Activated CD4-positive, alpha-beta T cell treated with anti-CD3 and anti-CD28 coated beads for 36 hours (primary cell): ENCODE results near the gene EEF2. TPM values are rescaled to one million over a fixed set of nuclear protein-coding genes. Genes with fewer than 3 reads are reported as not detected.
A peak's percentile ranks its signal among the peaks of the same experiment; 100 is the strongest.

ENCODE experiments used
- ATAC-seq: fragments of 200-7000 bp; cut with Tn5 transposase; one replicate; pipeline ENCODE4 v1.10.0; 2021; ENCODE audit warnings: mild to moderate bottlenecking, moderate library complexity
- CTCF ChIA-PET: fragments of 350-600 bp; sonication (Branson Sonifier 250); formaldehyde crosslinking; loops from one replicate; lab custom pipeline; 2021; ENCODE audit warnings: antibody characterized with exemption; lab: Charles Lee
- POLR2A ChIA-PET: fragments of 350-600 bp; sonication (Branson Sonifier 250); formaldehyde crosslinking; loops from one replicate; lab custom pipeline; 2021; ENCODE audit warnings: antibody characterized with exemption, inconsistent platforms; lab: Charles Lee
- DNase-seq: peaks from one replicate; pipeline ENCODE4 v3.0.0-alpha.2; 2020
- H3K27ac Mint-ChIP-seq: one replicate; pipeline ENCODE4 v1.8.0; 2021; ENCODE audit warnings: mixed read lengths
- H3K27me3 Mint-ChIP-seq: one replicate; pipeline ENCODE4 v1.8.0; 2021; ENCODE audit warnings: mixed read lengths
- H3K36me3 Mint-ChIP-seq: one replicate; pipeline ENCODE4 v1.8.0; 2021; ENCODE audit warnings: low read depth, mixed read lengths
- H3K4me1 Mint-ChIP-seq: one replicate; pipeline ENCODE4 v1.8.0; 2021; ENCODE audit warnings: mixed read lengths
- H3K4me3 Mint-ChIP-seq: one replicate; pipeline ENCODE4 v1.8.0; 2021; ENCODE audit warnings: mild to moderate bottlenecking, moderate library complexity, mixed read lengths
- H3K9me3 Mint-ChIP-seq: one replicate; pipeline ENCODE4 v1.8.0; 2021; ENCODE audit warnings: low read depth, mixed read lengths
- intact Hi-C, 2 experiments: fragments of 100-400 bp; cut with DNase I in 1 of 2; cut with micrococcal nuclease in 1 of 2; formaldehyde crosslinking; loops; one replicate each; pipeline versions ENCODE4 v1.14.2 to v1.15.1; 2022 to 2024; cut with DNase I, micrococcal nuclease
- total RNA-seq, 2 experiments: library from RNA; stranded (reverse); gene quantifications; one replicate each; pipeline ENCODE4 v1.2.3, GENCODE V29; 2021

Gene EEF2
- total RNA-seq, 2 experiments from 2014 or later = 3,116 to 3,255 TPM

- no peaks in the 10 kb centered on the region for H3K9me3 Mint-ChIP-seq
- H3K27ac Mint-ChIP-seq = no peak overlapping the region
- H3K4me3 Mint-ChIP-seq = no peak overlapping the region
- H3K27me3 Mint-ChIP-seq = no peaks in the 10 kb centered on the region
- no peak for DNase-seq
- POLR2A ChIA-PET = no interaction called here
- intact Hi-C loops = no loop called here
- CTCF ChIA-PET = no interaction called here
- H3K4me1 Mint-ChIP-seq = no peaks in the 10 kb centered on the region
- no peak for ATAC-seq
- peaks cover 12% of the 10 kb centered on the region for H3K36me3 Mint-ChIP-seq
Observed at GRCh38 chr19:4025317-4025716, 40.1 kb upstream of the EEF2 start.

- CTCF ChIA-PET = no interaction called here
- intact Hi-C loops = no loop called here
- no peaks in the 10 kb centered on the region for H3K9me3 Mint-ChIP-seq
- no peak overlapping the region for H3K27ac Mint-ChIP-seq
- H3K4me3 Mint-ChIP-seq = no peak overlapping the region
- H3K4me1 Mint-ChIP-seq = no peaks in the 10 kb centered on the region
- H3K27me3 Mint-ChIP-seq = no peaks in the 10 kb centered on the region
- DNase-seq (no peak), ATAC-seq (no peak)
- POLR2A ChIA-PET = no interaction called here
- peaks cover 12% of the 10 kb centered on the region for H3K36me3 Mint-ChIP-seq
Observed at GRCh38 chr19:4023600-4024398, 38.5 kb upstream of the EEF2 start.

GRCh38 chr19:4019578-4019977, 34.3 kb upstream of the EEF2 start:
- ATAC-seq (no peak), DNase-seq (no peak)
- Mint-ChIP-seq H3K36me3 (peaks cover 3% of the 10 kb centered on the region), H3K4me3 (no peak overlapping the region), H3K4me1 (peaks cover 3% of the 10 kb centered on the region), H3K27ac (no peak overlapping the region), H3K9me3 (no peaks in the 10 kb centered on the region), H3K27me3 (no peaks in the 10 kb centered on the region)
- intact Hi-C loops = no loop called here
- CTCF ChIA-PET = no interaction called here
- POLR2A ChIA-PET = no interaction called here

- intact Hi-C loops = no loop called here
- POLR2A ChIA-PET = no interaction called here
- ATAC-seq = no peak
- Mint-ChIP-seq H3K27me3 (no peaks in the 10 kb centered on the region), H3K27ac (no peak overlapping the region), H3K4me3 (no peak overlapping the region), H3K4me1 (peaks cover 4% of the 10 kb centered on the region), H3K36me3 (peaks cover 3% of the 10 kb centered on the region), H3K9me3 (no peaks in the 10 kb centered on the region)
- CTCF ChIA-PET = no interaction called here
- no peak for DNase-seq
Observed at GRCh38 chr19:4018775-4019504, 33.7 kb upstream of the EEF2 start.

- no peak overlapping the region for H3K27ac Mint-ChIP-seq
- DNase-seq (no peak), ATAC-seq (no peak)
- intact Hi-C loops = no loop called here
- CTCF ChIA-PET = interaction anchor here (0.8 kb wide), 1 partner anchor 11 kb away, joined by 3 read pairs; the partner anchor contains the start of gene PIAS4
- H3K4me1 Mint-ChIP-seq = peaks cover 4% of the 10 kb centered on the region
- peaks cover 3% of the 10 kb centered on the region for H3K36me3 Mint-ChIP-seq
- H3K9me3 Mint-ChIP-seq = no peaks in the 10 kb centered on the region
- no peaks in the 10 kb centered on the region for H3K27me3 Mint-ChIP-seq
- POLR2A ChIA-PET = no interaction called here
- H3K4me3 Mint-ChIP-seq = no peak overlapping the region
Observed at GRCh38 chr19:4018140-4018613, 32.9 kb upstream of the EEF2 start.

- intact Hi-C loops = no loop called here
- Mint-ChIP-seq H3K4me3 (no peak overlapping the region), H3K27me3 (no peaks in the 10 kb centered on the region), H3K36me3 (peaks cover 4% of the 10 kb centered on the region), H3K4me1 (peaks cover 4% of the 10 kb centered on the region), H3K9me3 (no peaks in the 10 kb centered on the region), H3K27ac (no peak overlapping the region)
- ChIA-PET POLR2A (interaction anchor here (0.7 kb wide), 1 partner anchor 42 kb away, joined by 3 read pairs; no protein-coding TSS in a partner anchor), CTCF (interaction anchor here (0.8 kb wide), 1 partner anchor 10 kb away, joined by 3 read pairs; the partner anchor contains the start of gene PIAS4)
- DNase-seq = no peak
- no peak for ATAC-seq
Observed at GRCh38 chr19:4016903-4017638, 31.8 kb upstream of the EEF2 start.

- Mint-ChIP-seq H3K4me1 (peaks cover 4% of the 10 kb centered on the region), H3K27ac (no peak overlapping the region), H3K9me3 (no peaks in the 10 kb centered on the region), H3K4me3 (no peak overlapping the region), H3K27me3 (no peaks in the 10 kb centered on the region), H3K36me3 (peaks cover 2% of the 10 kb centered on the region)
- intact Hi-C loops = no loop called here
- ATAC-seq = no peak
- no peak for DNase-seq
- ChIA-PET CTCF (no interaction called here), POLR2A (no interaction called here)
Observed at GRCh38 chr19:4016486-4016885, 31.2 kb upstream of the EEF2 start.

- ChIA-PET CTCF (no interaction called here), POLR2A (no interaction called here)
- ATAC-seq (no peak), DNase-seq (no peak)
- Mint-ChIP-seq H3K27me3 (no peaks in the 10 kb centered on the region), H3K36me3 (peaks cover 2% of the 10 kb centered on the region), H3K4me1 (peaks cover 8% of the 10 kb centered on the region), H3K4me3 (no peak overlapping the region), H3K9me3 (no peaks in the 10 kb centered on the region), H3K27ac (no peak overlapping the region)
- intact Hi-C loops = no loop called here
Observed at GRCh38 chr19:4015705-4016402, 30.6 kb upstream of the EEF2 start.

- Mint-ChIP-seq H3K4me1 (peaks cover 15% of the 10 kb centered on the region), H3K4me3 (no peak overlapping the region), H3K36me3 (peaks cover 2% of the 10 kb centered on the region), H3K9me3 (no peaks in the 10 kb centered on the region), H3K27me3 (no peaks in the 10 kb centered on the region), H3K27ac (no peak overlapping the region)
- intact Hi-C loops = no loop called here
- ATAC-seq (peak; percentile 80), DNase-seq (peak; percentile 68)
- ChIA-PET POLR2A (interaction anchor here (0.6 kb wide), 1 partner anchor 306 kb away, joined by 3 read pairs; no protein-coding TSS in a partner anchor), CTCF (no interaction called here)
Observed at GRCh38 chr19:4014541-4015491, 29.6 kb upstream of the EEF2 start.

GRCh38 chr19:4013886-4014540, 28.8 kb upstream of the EEF2 start:
- CTCF ChIA-PET = no interaction called here
- DNase-seq (no peak), ATAC-seq (no peak)
- Mint-ChIP-seq H3K27me3 (no peaks in the 10 kb centered on the region), H3K27ac (no peak overlapping the region), H3K9me3 (no peaks in the 10 kb centered on the region), H3K4me1 (peaks cover 23% of the 10 kb centered on the region), H3K36me3 (peaks cover 2% of the 10 kb centered on the region), H3K4me3 (no peak overlapping the region)
- POLR2A ChIA-PET = no interaction called here
- intact Hi-C loops = no loop called here
